H9 (cell line): ENCODE results near the gene GPR156. TPM values are rescaled to one million over a fixed set of nuclear protein-coding genes. Genes with fewer than 3 reads are reported as not detected.

Experiments used
- DNase-seq: peaks from one replicate; pipeline ENCODE4 v3.0.0-alpha.2; 2017
- H2AFZ ChIP-seq: one replicate; pipeline ENCODE4 v1.6.1; 2013; ENCODE audit warnings: mild to moderate bottlenecking, low read length, control low read depth, moderate library complexity
- H2AK5ac ChIP-seq: 2 replicates; pipeline ENCODE4 v1.6.1; 2013; ENCODE audit warnings: low read length, control low read depth, mixed read lengths; ENCODE audit not compliant: insufficient read length
- H2BK120ac ChIP-seq: one replicate; pipeline ENCODE4 v1.6.1; 2013; ENCODE audit warnings: low read depth, mild to moderate bottlenecking, low read length, control low read depth, inconsistent platforms; ENCODE audit not compliant: poor library complexity, severe bottlenecking
- H2BK12ac ChIP-seq: 2 replicates; pipeline ENCODE4 v1.6.1; 2013; ENCODE audit warnings: low read length, control low read depth, mixed read lengths, low read depth; ENCODE audit not compliant: insufficient read length
- H2BK15ac ChIP-seq: 2 replicates; pipeline ENCODE4 v1.6.1; 2013; ENCODE audit warnings: low read depth, low read length, control low read depth
- H2BK20ac ChIP-seq: one replicate; pipeline ENCODE4 v1.6.1; 2013; ENCODE audit warnings: low read depth, mild to moderate bottlenecking, low read length, control low read depth, inconsistent platforms; ENCODE audit not compliant: poor library complexity, severe bottlenecking
- H2BK5ac ChIP-seq: 2 replicates; pipeline ENCODE4 v1.6.1; 2013; ENCODE audit warnings: low read length, control low read depth, mixed read lengths; ENCODE audit not compliant: insufficient read length
- H3K14ac ChIP-seq: 2 replicates; pipeline ENCODE4 v1.6.1; 2013; ENCODE audit warnings: low read length, control low read depth; ENCODE audit not compliant: insufficient read depth
- H3K18ac ChIP-seq: 2 replicates; pipeline ENCODE4 v1.6.1; 2013; ENCODE audit warnings: low read depth, mild to moderate bottlenecking, mixed read lengths, low read length, control low read depth; ENCODE audit not compliant: insufficient read length
- H3K23ac ChIP-seq: 2 replicates; pipeline ENCODE4 v1.6.1; 2013; ENCODE audit warnings: low read length, control low read depth, mixed read lengths, low read depth; ENCODE audit not compliant: insufficient read length
- H3K23me2 ChIP-seq: 2 replicates; pipeline ENCODE4 v1.6.1; 2013; ENCODE audit warnings: low read depth, mild to moderate bottlenecking, mixed read lengths, low read length, control low read depth; ENCODE audit not compliant: insufficient read length, poor library complexity, severe bottlenecking
- H3K27ac ChIP-seq: 2 replicates; pipeline ENCODE4 v1.5.1; 2013; ENCODE audit warnings: low read length, control low read depth, mixed read lengths, low read depth; ENCODE audit not compliant: insufficient read length
- H3K27me3 ChIP-seq: 2 replicates; pipeline ENCODE4 v1.6.1; 2013; ENCODE audit warnings: low read length, control low read depth, inconsistent platforms; ENCODE audit not compliant: insufficient read depth
- H3K4ac ChIP-seq: 2 replicates; pipeline ENCODE4 v1.6.1; 2013; ENCODE audit warnings: low read depth, mild to moderate bottlenecking, control low read depth, inconsistent platforms, low read length, moderate library complexity
- H3K4me1 ChIP-seq: 2 replicates; pipeline ENCODE4 v1.6.1; 2013; ENCODE audit warnings: low read length, control low read depth, inconsistent platforms; ENCODE audit not compliant: insufficient read depth
- H3K4me2 ChIP-seq: 2 replicates; pipeline ENCODE4 v1.6.1; 2013; ENCODE audit warnings: low read length, control low read depth, mixed read lengths; ENCODE audit not compliant: insufficient read length, insufficient read depth
- H3K56ac ChIP-seq: 2 replicates; pipeline ENCODE4 v1.6.1; 2013; ENCODE audit warnings: low read depth, mild to moderate bottlenecking, mixed read lengths, low read length, control low read depth; ENCODE audit not compliant: insufficient read length
- H3K79me1 ChIP-seq: 2 replicates; pipeline ENCODE4 v1.6.1; 2013; ENCODE audit warnings: low read depth, mild to moderate bottlenecking, moderate library complexity, low read length, control low read depth, inconsistent platforms; ENCODE audit not compliant: insufficient read depth, poor library complexity, severe bottlenecking
- H3K79me2 ChIP-seq: 2 replicates; pipeline ENCODE4 v1.6.1; 2013; ENCODE audit warnings: low read length, control low read depth, inconsistent platforms; ENCODE audit not compliant: insufficient read depth
- H3K9ac ChIP-seq: 2 replicates; pipeline ENCODE4 v1.6.1; 2013; ENCODE audit warnings: low read length, control low read depth, mixed read lengths; ENCODE audit not compliant: insufficient read length; ENCODE audit errors: extremely low read depth
- H3K9me3 ChIP-seq: one replicate; pipeline ENCODE4 v1.6.1; 2013; ENCODE audit warnings: low read depth, low read length, inconsistent platforms; ENCODE audit not compliant: control insufficient read depth
- H3T11ph ChIP-seq: one replicate; pipeline ENCODE4 v1.6.1; 2013; ENCODE audit warnings: mild to moderate bottlenecking, low read length, control low read depth, inconsistent platforms
- H4K20me1 ChIP-seq: one replicate; pipeline ENCODE4 v1.6.1; 2013; ENCODE audit not compliant: control insufficient read depth, insufficient read length, insufficient read depth
- H4K5ac ChIP-seq: 2 replicates; pipeline ENCODE4 v1.6.1; 2013; ENCODE audit warnings: low read depth, mild to moderate bottlenecking, mixed read lengths, low read length, control low read depth; ENCODE audit not compliant: insufficient read length
- H4K8ac ChIP-seq: replicated peaks from 2 replicates; pipeline ENCODE4 v1.6.1; 2013; ENCODE audit warnings: low read length, control low read depth, mixed read lengths, low read depth; ENCODE audit not compliant: insufficient read length
- H4K91ac ChIP-seq: 2 replicates; pipeline ENCODE4 v1.6.1; 2013; ENCODE audit warnings: low read depth, mild to moderate bottlenecking, moderate library complexity, mixed read lengths, low read length, control low read depth; ENCODE audit not compliant: insufficient read length
- H3K27ac Mint-ChIP-seq, 3 experiments: 2 replicates in 2 of 3; 3 replicates in 1 of 3; pipeline ENCODE4 v1.8.0; 2020 to 2021; ENCODE audit warnings: mixed read lengths in 3 of 3, mild to moderate bottlenecking in 1 of 3, moderate library complexity in 1 of 3
- H3K27me3 Mint-ChIP-seq: 2 replicates; pipeline ENCODE4 v1.8.0; 2021; ENCODE audit warnings: low read depth, mild to moderate bottlenecking, moderate library complexity, mixed read lengths
- H3K36me3 Mint-ChIP-seq, 3 experiments: 2 replicates in 2 of 3; 3 replicates in 1 of 3; pipeline ENCODE4 v1.8.0; 2020 to 2021; ENCODE audit warnings: low read depth in 3 of 3, mixed read lengths in 3 of 3; ENCODE audit not compliant: insufficient read depth in 1 of 3
- H3K4me1 Mint-ChIP-seq, 2 experiments: 2 replicates each; pipeline ENCODE4 v1.8.0; 2020; ENCODE audit warnings: mixed read lengths in 2 of 2
- H3K4me3 Mint-ChIP-seq, 2 experiments: 2 replicates in 1 of 2; 3 replicates in 1 of 2; pipeline ENCODE4 v1.8.0; 2020 to 2021; ENCODE audit warnings: mild to moderate bottlenecking in 2 of 2, mixed read lengths in 2 of 2, moderate library complexity in 1 of 2
- H3K9me3 Mint-ChIP-seq, 2 experiments: 2 replicates in 1 of 2; 3 replicates in 1 of 2; pipeline ENCODE4 v1.8.0; 2020; ENCODE audit warnings: mild to moderate bottlenecking in 2 of 2, mixed read lengths in 2 of 2, moderate library complexity in 1 of 2
- CTCF ChIP-seq: fragments of 200-600 bp; sonication (generic); conservative IDR thresholded peaks from 3 replicates; pipeline ENCODE4 v1.8.0; 2021; ENCODE audit warnings: antibody characterized with exemption, mild to moderate bottlenecking
- total RNA-seq: library from RNA; stranded (reverse); gene quantifications from 2 replicates; pipeline ENCODE4 v1.2.1, GENCODE V29; 2021

The GPR156 gene
- total RNA-seq, 1 experiment from 2014 or later: 1.8 TPM

DNA sequence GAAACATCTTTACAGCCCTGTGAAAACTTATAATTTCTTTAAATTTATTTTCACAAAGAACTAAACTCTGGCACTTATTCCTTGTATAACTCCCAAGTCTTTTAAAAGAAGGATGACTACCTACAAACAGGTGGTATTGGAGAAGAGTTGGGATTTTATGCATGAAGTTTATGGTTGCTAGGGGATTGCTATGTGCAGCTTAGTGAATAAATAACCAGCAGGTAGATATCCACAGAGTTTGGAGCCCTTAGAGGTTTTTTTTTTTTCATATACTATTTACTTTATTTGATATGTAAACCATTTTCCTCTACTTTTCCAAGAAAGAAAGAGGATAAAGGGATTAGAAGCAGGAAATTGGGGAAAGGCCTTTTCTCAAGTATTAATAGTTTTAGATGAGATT, 91.5 kb downstream of the GPR156 start:
- Histone ChIP-seq H2BK12ac (no peak overlapping the region), H4K5ac (no peak overlapping the region), H2AK5ac (no peak overlapping the region), H3K27ac (no peak overlapping the region), H3K14ac (no peak overlapping the region), H3K79me2 (no peaks in the 10 kb centered on the region), H3K27me3 (no peaks in the 10 kb centered on the region), H3K18ac (no peak overlapping the region), H3K23ac (no peak overlapping the region), H2BK120ac (no peak overlapping the region), H3K56ac (no peak overlapping the region), H2BK15ac (no peak overlapping the region), H3K4me1 (no peaks in the 10 kb centered on the region), H3K4ac (no peak overlapping the region), H2AFZ (no peak overlapping the region), H3K23me2 (no peaks in the 10 kb centered on the region), H2BK20ac (no peak overlapping the region), H3K79me1 (no peaks in the 10 kb centered on the region), H3T11ph (no peak overlapping the region), H4K20me1 (no peaks in the 10 kb centered on the region), H3K4me2 (no peak overlapping the region), H2BK5ac (no peak overlapping the region), H4K8ac (no peak overlapping the region), H3K9ac (no peak overlapping the region), H3K9me3 (no peaks in the 10 kb centered on the region), H4K91ac (no peak overlapping the region)
- TF ChIP-seq CTCF: no peak
- Mint-ChIP-seq H3K9me3 (no peaks in the 10 kb centered on the region; a peak in 2 of 5 replicates), H3K27me3 (peaks cover 2% of the 10 kb centered on the region; the same call in 1 of the 2 replicates), H3K27ac (no peak overlapping the region), H3K36me3 (no peaks in the 10 kb centered on the region), H3K4me1 (no peaks in the 10 kb centered on the region), H3K4me3 (no peak overlapping the region)
- no peak for DNase-seq
